ENCODE results near the gene BRAF.
"Not testable (repeated sequence)": the region's sequence is repeated elsewhere in the genome, so short reads cannot be mapped to it uniquely, and the experiment has no call there.

Gene BRAF

DNA sequence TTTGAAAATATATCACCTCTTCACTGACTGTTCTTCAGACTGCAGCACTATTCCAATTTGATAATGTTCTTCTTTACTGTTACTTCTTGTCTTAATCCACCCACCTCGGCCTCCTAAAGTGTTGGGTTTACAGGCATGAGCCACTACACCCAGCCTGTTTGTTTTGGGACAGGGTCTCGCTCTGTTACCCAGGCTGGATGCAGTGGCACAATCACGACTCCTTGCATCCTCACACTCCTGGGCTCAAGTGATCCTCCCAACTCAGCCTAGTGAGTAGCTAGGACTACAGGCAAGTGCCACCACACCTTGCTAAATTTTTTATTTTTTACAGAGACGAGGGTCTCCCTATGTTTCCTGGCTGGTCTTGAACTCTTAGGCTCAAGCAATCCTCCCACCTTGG lies 150.4 kb downstream of the BRAF start:
- no peak for DNase-seq (ENCODE audit: low spot score)

DNA sequence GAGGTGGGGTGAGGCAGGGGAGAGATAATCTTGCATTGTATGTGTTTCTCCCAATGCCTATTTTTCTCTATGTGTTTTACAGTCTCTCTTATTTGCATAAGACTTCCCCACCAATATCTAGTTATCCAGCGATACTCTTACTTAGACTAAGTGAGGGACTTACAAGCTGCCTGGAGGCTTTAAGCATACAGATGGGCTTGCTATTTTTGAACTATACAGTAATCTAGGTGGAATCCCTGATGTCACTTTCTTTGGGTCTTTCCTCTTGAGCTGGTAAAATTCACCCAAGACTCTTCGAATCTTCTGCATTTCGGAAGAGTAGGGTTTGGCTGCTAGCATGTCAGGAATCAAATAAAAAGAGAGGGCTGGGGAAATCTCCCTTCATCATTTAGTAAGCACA lies 151.6 kb downstream of the BRAF start:
- DNase-seq (ENCODE audit: low spot score) = no peak

DNA sequence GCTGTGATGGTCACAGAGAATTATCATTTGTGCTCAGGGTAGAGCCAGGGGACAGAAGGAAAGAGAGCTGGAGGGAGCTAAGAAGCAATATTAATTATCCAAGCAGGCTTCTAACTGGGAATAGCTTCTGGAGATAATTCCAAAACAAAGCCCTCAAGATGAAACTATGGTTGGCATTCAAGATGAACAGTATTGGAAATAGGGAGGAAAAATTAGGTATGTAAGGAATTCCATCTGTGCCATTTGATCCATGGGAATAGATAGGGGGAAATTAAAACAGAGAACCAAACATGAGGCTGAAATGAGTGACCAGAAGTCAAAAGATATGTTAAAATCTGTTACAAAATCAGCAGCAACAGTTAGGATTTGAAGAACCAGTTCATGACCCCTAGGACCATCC lies 152.9 kb downstream of the BRAF start:
- DNase-seq (ENCODE audit: low spot score) = no peak

DNA sequence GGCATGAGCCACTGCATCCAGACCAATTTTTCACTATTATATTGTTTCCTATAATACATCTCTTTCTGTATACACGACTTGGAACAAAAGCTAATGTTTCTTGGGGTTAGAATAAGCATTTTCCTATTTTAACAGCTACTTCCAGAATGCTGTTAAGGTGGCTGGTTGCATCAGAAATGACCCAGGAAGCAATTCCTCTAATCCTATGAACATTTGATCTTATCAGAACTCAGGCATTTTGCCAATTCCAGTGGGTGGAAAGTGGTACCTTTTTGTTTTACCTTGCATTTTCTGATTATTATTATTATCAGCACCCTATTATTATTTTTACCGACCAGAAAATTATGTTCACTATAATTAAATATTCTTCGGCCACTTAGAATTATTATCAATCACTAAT lies 154.9 kb downstream of the BRAF start:
- no peak for DNase-seq (ENCODE audit: low spot score)

DNA sequence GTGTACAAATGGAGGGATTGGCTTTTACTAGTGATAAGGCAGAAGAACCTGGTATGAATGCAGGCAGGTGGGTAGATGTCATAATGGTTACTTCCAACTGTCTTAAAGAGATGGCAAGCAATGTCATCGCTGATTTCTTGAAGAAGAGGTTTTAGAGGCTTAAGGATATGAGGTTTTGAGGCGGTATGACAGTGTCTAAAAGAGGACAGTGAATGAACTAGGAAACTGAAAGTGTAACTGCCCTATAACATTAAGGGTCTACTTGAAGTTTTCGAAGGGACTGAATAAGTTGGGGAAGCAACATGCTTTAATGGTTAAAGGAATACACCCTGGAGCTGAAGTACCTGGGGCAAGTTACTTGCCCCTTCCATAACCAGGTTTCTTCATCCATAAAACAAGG lies 157.3 kb downstream of the BRAF start:
- no peak for DNase-seq (ENCODE audit: low spot score)

DNA sequence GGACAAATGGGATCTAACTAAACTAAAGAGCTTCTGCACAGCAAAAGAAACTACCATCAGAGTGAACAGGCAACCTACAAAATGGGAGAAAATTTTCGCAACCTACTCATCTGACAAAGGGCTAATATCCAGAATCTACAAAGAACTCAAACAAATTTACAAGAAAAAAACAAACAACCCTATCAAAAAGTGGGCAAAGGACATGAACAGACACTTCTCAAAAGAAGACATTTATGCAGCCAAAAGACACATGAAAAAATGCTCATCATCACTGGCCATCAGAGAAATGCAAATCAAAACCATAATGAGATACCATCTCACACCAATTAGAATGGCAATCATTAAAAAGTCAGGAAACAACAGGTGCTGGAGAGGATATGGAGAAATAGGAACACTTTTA lies 159.3 kb downstream of the BRAF start:
- DNase-seq (ENCODE audit: low spot score) = not testable (repeated sequence)

DNA sequence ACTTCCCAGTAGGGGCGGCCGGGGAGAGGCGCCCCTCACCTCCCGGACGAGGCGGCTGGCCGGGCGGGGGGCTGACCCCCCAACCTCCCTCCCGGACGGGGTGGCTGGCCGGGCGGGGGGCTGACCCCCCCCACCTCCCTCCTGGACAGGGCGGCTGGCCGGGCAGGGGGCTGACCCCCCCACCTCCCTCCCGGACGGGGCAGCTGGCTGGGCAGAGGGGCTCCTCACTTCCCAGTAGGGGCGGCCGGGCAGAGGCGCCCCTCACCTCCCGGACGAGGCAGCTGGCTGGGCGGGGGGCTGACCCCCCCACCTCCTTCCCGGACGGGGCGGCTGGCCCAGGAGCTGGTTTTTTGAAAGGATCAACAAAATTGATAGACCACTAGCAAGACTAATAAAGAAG lies 161.6 kb downstream of the BRAF start:
- DNase-seq (ENCODE audit: low spot score) = not testable (repeated sequence)

DNA sequence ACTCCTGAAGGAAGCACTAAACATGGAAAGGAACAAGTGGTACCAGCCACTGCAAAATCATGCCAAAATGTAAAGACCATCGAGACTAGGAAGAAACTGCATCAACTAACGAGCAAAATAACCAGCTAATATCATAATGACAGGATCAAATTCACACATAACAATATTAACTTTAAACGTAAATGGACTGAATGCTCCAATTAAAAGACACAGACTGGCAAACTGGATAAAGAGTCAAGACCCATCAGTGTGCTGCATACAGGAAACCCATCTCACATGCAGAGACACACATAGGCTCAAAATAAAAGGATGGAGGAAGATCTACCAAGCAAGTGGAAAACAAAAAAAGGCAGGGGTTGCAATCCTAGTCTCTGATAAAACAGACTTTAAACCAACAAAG lies 163.4 kb downstream of the BRAF start:
- DNase-seq (ENCODE audit: low spot score) = not testable (repeated sequence)

DNA sequence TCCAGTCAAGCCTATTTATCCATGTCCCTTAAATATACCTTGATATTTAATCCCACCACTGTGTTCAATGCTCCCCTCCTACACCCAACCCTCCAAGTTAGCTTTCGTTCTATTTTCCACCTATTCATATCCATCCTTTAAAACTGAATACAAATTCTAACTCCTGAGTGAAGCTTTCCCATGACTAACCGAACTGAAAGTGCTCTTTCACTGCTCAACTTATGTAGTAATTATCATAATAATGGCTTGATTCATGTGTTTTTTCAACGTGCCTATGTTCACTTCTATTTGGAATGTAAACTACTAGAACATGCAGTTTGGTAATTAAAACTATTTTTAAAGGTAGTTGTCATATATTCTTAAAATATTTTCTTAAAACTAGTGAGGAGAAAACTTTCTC lies 170.2 kb downstream of the BRAF start:
- no peak for DNase-seq (ENCODE audit: low spot score)

DNA sequence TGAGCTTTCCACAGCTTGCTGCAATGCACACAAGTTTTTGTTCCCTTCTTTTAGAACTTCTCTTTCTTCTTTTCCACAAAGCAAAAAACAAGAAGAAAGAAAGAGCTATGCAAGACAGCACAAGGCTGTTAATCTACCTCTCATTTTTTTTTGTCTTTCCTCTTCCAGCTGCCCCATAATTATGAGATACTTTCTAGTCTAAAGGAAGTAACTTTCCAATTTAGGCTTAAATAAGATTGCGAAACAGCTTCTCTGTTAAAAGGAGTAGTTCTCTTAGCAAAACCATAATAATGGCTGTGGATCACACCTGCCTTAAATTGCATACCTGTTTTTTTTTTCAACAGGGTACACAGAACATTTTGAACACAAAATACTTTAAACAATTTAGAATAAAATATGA lies 172.2 kb downstream of the BRAF start:
- no peak for DNase-seq (ENCODE audit: low spot score)

DNA sequence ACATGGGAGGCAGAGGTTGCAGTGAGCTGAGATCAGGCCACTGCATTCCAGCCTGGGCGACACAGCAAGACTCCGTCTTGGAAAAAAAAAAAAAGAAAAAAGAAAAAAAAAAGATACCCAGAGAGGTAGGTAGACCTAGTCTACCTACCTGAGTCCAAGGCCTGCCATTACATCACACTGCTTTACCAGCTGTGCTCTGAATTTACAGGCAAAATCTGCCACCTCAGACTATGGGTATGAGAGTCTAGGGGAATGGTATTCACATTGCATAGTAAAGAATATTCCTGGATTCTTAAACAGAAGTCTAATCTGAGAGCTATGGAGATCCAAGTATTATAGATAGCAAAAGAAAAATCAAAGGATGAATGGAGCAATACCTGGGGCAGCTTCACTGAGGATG lies 178.0 kb downstream of the BRAF start:
- no peak for DNase-seq (ENCODE audit: low spot score)

DNA sequence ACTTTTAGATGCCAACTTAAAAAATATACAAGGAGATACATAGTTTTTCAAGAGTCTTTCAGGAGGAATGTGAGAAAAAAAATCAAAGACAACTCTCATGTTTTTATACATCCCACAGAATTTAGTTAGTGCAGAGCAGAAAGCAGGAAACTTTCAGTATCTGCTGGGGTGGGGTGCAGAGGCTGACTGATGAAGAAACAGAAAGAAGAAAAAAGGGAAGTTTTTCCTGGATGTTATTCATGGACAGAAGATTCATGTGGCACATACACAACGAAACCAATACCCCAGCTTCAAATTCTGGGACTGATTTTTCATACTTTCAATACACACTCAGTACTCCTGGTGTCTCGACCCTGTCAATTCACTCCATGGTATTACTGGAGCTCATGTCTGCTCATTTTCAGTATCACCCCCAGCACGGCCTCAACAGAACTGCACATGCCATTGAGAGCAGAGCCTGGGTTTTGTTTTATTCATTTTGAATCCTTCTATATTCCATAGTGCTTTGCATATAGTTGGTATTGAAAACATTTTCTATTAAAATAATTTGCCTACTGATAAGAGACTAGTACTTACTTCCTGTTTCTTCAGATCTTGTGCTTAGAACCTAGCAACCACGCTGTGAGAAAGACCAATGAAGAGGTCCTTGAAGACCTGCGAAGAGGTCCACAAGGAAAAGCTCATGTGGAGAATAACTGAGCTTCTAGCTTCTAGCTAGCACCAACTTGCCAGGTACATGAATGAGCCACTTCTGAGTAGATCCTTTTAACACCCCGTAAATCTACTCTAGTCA lies 179.3 kb downstream of the BRAF start:
- DNase-seq (ENCODE audit: low spot score) = no peak

DNA sequence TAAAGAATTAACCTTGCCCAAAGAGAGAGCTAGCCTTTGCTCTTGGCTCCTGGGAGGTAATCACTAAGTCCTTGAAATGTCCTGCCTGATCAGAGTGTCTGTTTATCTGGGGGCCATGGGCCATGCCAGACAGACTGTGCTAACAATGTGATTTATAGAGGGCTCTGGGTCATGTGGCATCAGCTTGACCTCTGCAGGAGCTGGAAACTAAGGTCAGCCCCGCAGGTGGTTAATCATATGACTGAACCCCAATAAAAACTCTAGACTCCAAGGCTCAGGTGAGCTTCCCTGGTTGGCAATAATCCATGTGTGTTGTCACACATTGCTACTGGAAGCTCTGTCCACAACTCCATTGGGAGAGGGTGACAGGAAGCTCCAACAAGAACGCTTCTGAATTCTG lies 180.7 kb downstream of the BRAF start:
- DNase-seq (ENCODE audit: low spot score) = no peak

DNA sequence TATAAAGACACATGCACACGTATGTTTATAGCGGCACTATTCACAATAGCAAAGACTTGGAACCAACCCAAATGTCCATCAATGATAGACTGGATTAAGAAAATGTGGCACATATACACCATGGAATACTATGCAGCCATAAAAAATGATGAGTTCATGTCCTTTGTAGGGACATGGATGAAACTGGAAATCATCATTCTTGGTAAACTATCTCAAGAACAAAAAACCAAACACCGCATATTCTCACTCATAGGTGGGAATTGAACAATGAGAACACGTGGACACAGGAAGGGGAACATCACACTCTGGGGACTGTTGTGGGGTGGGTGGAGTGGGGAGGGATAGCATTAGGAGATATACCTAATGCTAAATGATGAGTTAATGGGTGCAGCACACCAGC lies 181.5 kb downstream of the BRAF start:
- DNase-seq (ENCODE audit: low spot score) = not testable (repeated sequence)

DNA sequence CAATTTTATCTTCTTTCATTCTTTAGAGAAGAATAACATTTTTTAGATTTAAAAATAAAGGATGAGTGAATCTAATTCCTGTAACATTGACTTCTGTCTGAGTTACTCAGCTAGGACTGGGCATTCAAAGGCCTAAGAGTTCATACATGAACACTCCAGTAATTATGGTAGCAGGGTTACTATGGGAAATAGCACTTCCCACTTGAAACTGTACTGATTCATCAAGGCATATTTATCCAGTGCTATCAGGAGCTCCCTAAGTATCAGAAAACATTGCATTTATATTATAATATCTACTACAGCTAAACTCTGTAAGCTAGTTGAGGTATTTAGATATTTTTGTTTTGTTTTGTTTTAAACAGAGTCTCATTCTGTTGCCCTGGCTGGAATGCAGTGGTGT lies 186.4 kb downstream of the BRAF start:
- no peak for DNase-seq (ENCODE audit: low spot score)

DNA sequence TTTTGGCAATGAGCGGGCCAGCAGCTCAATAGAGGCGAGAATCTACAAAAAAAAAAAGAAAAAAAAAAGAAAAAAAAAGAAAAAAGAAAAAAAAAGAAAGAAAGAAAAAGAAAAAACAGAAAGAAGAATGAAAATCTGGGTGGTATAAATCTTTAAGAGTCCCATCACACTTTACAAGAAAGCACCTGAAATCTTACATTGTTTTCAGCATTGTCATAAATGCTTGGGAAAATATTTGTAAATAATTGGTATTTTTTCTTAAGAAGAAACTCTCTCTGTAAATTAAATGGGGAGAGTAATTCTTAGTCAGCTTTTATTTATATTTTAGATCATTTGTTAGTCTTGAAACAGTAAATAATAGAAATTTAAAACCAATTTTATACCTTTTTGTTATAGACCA lies 190.0 kb downstream of the BRAF start:
- no peak for DNase-seq (ENCODE audit: low spot score)

DNA sequence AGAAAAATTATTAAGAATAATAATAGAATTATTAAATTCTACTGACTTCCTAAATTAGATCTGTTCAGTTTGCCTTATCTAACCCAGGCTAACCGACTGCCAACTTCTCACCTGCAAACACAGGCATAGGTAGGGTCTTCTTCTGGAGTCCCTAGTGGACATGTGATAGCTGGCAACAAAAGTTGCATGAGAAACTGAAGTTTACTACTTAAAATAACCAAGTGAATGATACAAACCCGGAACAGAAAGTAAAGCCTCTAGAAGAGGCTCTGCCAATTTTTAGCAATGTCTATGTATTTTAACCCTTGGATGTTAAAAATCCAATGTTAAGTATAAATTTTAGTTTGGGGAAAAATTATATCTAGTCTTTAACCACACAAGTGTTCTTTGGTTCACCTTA lies 190.6 kb downstream of the BRAF start:
- DNase-seq (ENCODE audit: low spot score) = no peak

DNA sequence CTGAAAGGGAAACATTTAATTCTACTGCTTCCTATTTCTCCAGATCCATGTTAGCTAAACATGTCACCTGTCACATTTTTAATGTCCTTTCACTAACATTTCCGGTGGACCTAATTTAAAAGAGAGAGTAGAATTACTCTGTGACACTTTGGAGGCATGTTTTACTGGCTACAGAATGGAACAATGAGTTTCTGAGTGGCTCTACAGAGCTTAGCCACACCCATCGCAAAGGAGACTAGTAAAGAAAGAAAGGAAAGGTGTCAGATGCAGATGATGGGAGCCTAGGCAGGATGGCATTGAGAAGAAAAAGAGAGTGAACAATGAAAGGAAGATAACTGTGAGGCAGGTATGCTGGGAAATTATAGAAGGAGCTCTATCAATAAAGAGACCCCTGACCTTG lies 192.3 kb downstream of the BRAF start:
- no peak for DNase-seq (ENCODE audit: low spot score)

DNA sequence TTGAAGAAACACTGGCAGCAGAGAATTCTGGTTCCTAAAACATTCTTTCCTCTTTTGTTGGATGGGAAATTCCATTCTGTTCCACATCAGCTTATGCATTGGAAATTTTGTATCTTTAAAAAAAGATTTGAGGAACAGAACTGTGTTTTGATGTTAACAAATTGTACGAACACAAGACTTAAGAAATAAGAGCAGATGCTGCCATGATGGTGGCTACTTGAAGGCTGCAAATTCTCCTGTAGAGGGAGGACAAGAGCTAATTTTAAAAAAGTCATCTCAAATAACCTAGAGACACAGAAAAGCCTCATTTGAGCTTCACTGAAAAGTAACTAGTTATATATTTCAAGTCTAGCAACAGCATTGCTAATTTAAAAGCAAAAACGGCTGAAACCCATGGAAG lies 198.4 kb downstream of the BRAF start:
- DNase-seq (ENCODE audit: low spot score) = no peak

DNA sequence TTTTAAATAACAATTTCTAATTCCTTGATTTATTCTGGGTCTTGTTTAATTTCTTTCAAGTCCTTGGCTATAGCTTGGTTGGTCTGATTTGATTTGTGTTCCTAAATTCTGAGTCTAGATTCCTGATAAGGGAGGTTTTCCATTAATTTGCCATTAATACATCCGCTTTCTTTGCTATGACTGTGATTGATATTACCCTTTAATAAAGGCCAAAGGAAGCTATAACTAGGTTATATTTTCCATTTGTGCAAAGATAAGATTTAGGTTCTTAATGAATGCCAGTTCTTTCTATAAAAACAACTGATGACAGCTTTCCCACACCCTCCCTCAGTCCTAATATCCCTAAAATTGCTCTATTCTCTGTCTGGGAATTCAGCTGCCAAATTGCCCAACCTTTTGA lies 200.0 kb downstream of the BRAF start:
- DNase-seq (ENCODE audit: low spot score) = no peak

DNA sequence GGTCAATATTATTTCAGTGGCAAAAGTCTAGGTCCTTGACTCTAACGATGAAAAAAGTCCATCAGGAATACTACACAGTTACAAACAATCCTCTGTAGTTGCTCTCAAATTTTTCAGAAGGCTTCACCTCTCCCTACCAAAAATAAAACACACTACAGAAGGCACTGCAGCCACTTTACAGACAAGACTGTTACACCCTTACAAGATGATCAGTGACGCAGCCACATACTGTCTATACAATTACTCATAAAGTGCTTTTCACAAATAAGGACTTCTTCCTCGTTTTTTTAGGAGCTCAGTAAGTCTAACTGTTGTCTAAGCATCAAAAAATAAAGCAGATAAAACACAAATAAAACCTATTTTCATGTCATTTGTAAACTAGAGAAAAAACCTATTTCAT lies 201.2 kb downstream of the BRAF start:
- DNase-seq (ENCODE audit: low spot score) = no peak

DNA sequence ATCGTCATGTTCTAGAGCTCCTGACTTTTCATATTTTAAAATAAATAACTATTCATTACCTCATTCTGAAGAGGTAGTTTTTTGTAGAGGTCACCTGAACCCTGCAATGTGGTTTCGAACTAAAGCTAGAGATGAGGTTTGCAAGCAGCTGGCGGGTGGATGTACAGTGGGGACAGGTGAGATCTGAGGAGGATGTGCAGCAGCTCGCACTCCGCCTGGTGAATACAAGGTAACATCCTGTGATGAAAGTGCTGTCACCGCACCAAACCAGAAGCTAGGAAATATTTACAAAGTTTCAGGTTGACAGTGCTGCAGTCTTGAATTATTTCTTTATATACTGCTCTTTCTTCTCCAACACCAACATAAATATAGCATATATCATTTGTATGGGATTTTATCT lies 201.7 kb downstream of the BRAF start:
- no peak for DNase-seq (ENCODE audit: low spot score)

DNA sequence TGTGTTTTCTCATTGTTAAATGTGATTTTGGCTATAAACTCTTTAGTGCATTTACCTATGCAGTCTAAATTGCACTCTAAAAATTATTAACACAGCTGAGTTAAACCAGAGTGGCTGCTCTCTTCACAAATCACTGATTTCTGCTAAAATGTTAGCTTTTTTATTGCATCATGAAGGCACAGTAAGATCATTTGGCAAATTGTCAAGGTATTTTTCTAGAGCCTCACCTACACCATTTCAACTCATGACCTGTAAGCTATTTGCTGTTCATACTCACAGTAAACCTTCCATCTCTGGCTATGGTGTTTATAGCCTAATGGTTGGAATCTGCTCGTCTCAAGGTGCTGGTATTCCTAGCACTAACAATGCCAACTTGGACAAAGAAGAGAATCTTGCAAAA lies 202.5 kb downstream of the BRAF start:
- no peak for DNase-seq (ENCODE audit: low spot score)

DNA sequence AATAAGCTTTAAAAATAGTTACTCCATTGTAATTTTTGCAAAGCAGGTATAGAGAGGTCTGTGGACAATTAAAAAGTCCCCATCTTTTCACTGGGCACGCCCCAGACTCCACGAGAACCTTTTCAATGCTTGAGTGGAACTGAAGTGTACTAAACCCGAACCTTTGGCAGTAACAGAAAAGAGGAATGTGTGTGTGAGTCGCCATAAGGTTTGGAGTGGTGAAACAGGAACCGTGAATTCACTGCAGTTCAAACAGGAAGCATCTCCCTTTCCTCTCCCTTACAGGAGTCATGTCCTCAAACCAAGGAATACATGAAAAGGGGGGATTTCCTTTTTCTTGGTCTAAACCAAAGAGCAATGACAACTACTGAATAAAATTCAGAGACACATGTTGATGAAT lies 205.0 kb downstream of the BRAF start:
- DNase-seq (ENCODE audit: low spot score) = no peak

Data from SK-N-DZ (cell line).